RKO (cell line): Measurements from ENCODE around the gene TAF4.

ENCODE experiments used
- DNase-seq: peaks from one replicate; pipeline ENCODE4 v3.0.0-alpha.2; 2016; ENCODE audit warnings: low spot score

The TAF4 gene

DNA sequence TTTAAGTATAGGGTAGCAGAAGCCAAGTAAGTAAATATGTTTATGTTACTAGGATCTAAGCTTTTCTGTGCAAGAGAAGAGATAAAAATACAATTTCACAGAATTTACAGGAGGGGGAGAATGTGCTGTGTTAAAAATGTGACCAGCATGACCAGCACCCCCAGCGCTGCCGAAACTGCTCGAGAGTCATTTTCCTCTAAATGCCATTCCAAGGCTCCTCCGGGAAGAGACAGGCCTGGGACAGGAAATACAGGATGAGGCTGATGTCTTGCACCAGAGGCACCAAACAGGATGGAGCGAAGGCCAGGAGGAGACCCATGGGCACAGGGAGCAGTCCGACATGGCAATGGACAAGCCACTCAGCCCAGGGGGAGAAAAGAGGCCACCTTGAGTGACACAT lies 21.1 kb downstream of the TAF4 start:
- DNase-seq = no peak

- DNase-seq = no peak
Observed at GRCh38 chr20:62043131-62043914, 22.4 kb downstream of the TAF4 start.

- no peak for DNase-seq
Observed at GRCh38 chr20:62042025-62042820, 23.5 kb downstream of the TAF4 start.

- DNase-seq = no peak
Observed at GRCh38 chr20:62040933-62041332, 24.7 kb downstream of the TAF4 start.

DNA sequence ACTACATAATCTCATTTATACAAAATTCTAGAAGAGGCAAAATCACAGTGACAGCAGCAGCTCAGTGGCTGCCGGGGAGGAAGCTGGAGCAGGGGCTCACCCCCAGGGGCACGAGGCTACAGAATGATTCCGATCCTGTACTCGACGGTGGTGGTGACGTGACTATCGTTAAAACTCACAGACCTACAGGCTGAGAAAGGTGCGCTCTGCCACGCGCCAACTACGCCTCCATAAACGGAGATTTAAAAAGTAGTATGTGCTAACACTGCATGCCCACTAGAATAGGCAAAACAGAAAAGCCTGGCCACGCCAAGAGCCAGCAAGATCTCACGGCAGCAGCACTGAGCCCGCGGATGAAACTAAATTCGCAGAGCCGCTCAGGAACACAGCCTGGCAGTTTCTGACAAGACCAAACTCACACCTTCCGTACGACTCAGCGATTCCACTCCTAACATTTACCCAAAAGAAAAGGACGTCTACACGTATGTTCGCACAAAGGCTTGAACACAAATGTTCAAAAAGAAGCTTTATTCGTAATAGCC lies 25.2 kb downstream of the TAF4 start:
- no peak for DNase-seq

- no peak for DNase-seq
Observed at GRCh38 chr20:62039738-62040137, 25.9 kb downstream of the TAF4 start.

- DNase-seq = no peak
Observed at GRCh38 chr20:62032609-62033368, 32.9 kb downstream of the TAF4 start.

GRCh38 chr20:62031462-62032092 lies 34.1 kb downstream of the TAF4 start:
- no peak for DNase-seq

GRCh38 chr20:62030834-62031434 lies 34.7 kb downstream of the TAF4 start:
- no peak for DNase-seq

- DNase-seq = no peak
Observed at GRCh38 chr20:62030357-62030756, 35.3 kb downstream of the TAF4 start.

DNA sequence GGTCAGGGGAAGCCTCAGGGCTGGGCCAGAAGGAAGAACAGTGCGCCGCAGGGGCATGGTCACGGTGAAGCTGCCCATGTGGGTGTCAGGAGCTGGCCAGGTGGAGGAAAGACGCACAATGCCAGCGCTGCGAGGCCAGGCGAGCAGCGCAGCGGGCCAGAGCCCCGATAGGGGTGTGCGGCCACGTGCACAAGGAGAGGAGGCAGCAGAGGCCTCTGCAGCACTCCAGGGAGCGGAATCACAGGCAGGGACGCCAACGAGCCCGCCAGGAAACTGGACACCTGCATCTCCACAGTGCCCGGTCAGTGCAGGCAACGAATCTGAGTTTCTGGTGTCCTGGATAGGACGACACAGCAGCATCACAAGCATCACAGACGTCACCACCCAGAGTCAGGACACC lies 35.7 kb downstream of the TAF4 start:
- no peak for DNase-seq

DNA sequence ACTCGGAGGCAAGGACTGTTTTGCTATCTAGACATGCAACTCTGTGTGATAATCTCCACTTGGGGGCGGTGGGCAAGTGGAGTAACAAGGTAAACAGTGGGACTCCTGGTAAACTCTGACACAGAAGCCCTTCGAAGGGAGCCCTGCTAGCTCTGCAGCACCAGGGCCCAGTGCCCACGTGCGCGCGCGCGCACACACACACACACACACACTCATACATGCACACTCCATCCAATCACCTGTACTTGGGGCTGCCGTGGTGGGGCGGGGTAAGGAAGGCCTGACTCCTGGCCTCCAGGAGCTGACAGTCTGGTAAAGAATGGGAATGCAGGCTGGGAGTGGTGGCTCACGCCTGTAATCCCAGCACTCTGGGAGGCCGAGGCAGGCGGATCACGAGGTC lies 36.4 kb downstream of the TAF4 start:
- no peak for DNase-seq

GRCh38 chr20:62028384-62028783 lies 37.3 kb downstream of the TAF4 start:
- DNase-seq = no peak

GRCh38 chr20:62027698-62028321 lies 37.9 kb downstream of the TAF4 start:
- no peak for DNase-seq

GRCh38 chr20:62027116-62027515 lies 38.6 kb downstream of the TAF4 start:
- DNase-seq = no peak

GRCh38 chr20:62026564-62026856 lies 39.2 kb downstream of the TAF4 start:
- DNase-seq = no peak

DNA sequence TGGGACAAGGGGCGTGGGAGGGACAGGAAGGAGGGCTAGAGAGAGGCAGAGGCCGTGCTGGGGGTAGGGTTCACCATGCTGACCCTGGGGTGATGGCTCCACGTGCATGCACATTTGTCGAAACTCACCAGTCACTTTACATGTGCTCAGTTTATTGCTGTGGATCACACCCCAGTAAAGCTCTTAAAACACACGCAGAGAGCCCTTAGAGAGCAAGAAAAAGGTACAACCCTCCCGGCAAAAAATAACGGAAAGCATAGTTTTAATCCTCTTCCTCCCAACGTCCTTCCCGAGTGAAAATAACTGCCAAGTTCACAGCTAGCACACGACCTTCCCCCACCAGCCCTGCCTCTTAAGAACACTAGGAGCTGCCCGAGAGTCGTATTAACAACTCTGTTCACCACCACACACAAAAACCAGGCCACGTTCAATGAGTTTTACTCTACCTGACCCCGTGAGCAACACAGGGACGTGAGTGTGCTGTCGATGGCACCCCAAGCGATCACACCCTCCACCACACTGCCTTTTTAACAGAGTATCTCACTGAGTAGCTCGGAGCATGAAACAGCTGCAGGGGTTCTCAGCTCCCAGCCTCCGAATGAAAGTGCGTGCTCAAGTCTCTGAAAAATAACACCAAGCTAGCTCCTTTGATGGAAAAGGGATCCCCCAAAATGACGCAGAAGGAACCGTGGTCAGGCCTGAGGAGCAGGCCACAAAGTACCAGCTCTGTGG lies 39.7 kb downstream of the TAF4 start:
- DNase-seq = no peak

DNA sequence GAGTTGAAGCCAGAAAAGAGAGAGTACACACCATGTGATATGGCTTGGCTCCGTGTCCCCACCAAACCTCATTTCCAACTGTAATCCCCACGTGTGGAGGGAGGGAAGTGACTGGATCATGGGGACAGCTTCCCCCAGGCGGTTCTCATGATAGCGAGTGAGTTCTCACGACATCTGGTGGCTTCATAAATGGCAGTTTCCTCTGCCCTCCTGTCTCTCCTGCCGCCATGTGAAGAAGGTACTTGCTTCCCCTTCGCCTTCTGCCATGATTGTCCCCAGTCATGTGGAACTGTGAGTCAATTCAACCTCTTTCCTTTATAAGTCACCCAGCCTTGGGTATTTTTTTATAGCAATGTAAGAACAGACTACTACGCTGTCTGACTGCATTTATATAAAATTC lies 40.3 kb downstream of the TAF4 start:
- no peak for DNase-seq

DNA sequence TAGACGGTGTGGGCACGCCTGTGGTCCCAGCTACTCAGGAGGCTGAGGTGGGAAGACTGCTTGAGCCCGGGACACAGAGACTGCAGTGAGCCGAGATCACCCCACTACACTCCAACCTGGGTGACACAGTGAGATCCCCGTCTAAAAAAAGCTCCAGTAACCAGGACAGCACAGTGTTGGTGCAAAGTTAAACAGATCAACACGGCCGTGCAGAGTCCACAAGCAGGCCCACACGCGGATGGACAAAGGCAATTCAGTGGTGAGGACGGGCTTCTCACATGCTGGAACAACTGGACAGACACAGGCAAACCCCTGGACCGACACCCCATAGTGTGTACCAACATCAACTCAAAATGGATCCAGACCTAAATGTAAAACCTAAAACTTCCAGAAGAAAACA lies 41.7 kb downstream of the TAF4 start:
- no peak for DNase-seq

GRCh38 chr20:62022575-62023139 lies 43.0 kb downstream of the TAF4 start:
- DNase-seq = no peak
